OCI-LY7 (cell line): ENCODE measurements around the gene TBC1D1.

Experiments used
- EZH2phosphoT487 ChIP-seq: fragments of 200-600 bp; sonication (generic); IDR thresholded peaks from 2 replicates; pipeline ENCODE4 v1.6.1; 2018; ENCODE audit warnings: low read depth, borderline replicate concordance, mild to moderate bottlenecking, mixed run types, antibody characterized with exemption, low read length, moderate library complexity, mixed read lengths
- TF ChIP-seq, protein P1 (sequence below): fragments of 200-600 bp; sonication (generic); conservative IDR thresholded peaks from 2 replicates; pipeline ENCODE4 v1.5.1; 2014; ENCODE audit warnings: mild to moderate bottlenecking, antibody characterized with exemption, low read length, moderate library complexity, mixed read lengths

DNA sequence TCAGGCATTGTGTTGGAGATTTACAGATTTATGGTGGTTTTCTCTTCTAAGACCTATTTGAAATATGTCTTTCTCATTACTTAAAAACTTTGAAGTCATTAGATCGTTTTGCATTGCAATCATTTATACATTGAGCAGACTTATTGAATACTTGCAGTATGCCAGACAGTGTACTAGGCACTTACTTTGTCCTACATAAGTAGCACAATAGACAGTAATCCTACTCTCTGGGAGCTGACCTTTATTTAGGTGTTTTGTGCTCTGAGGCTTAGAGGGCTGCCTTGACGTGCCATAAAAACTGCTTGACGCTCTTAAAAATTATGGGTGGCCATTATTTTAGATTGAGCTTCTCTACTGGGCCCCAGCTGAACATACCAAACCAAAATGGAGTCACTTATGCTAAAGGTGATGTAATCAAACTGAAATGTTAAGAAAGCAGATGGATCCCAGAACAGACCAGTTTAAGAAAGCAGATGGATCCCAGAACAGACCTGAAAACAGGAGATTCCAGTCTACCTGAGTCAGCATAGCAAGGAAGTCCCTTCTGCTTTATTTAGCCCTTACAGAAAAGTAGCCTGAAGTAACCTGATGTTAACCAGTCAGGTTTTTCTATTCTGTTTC, 111.7 kb downstream of the TBC1D1 start:
- TF ChIP-seq, protein P1, sequence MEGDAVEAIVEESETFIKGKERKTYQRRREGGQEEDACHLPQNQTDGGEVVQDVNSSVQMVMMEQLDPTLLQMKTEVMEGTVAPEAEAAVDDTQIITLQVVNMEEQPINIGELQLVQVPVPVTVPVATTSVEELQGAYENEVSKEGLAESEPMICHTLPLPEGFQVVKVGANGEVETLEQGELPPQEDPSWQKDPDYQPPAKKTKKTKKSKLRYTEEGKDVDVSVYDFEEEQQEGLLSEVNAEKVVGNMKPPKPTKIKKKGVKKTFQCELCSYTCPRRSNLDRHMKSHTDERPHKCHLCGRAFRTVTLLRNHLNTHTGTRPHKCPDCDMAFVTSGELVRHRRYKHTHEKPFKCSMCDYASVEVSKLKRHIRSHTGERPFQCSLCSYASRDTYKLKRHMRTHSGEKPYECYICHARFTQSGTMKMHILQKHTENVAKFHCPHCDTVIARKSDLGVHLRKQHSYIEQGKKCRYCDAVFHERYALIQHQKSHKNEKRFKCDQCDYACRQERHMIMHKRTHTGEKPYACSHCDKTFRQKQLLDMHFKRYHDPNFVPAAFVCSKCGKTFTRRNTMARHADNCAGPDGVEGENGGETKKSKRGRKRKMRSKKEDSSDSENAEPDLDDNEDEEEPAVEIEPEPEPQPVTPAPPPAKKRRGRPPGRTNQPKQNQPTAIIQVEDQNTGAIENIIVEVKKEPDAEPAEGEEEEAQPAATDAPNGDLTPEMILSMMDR, result no peak
- TF ChIP-seq EZH2phosphoT487, result no peak
